GM21515 (cell line): ENCODE results near the gene OLR1.

Experiments used
- ATAC-seq: cut with Tn5 transposase; IDR thresholded peaks from one replicate; pipeline ENCODE4 v1.9.1; 2021; ENCODE audit not compliant: unreplicated experiment

The OLR1 gene

GRCh38 chr12:10110256-10110844 lies 61.6 kb downstream of the OLR1 start:
- no peak for ATAC-seq
